Activated CD4-positive, CD25-positive, alpha-beta regulatory T cell treated with anti-CD3 and anti-CD28 coated beads, Interleukin-2, amount 50 U/mL, for 72 hours (primary cell): ENCODE data around the gene KCNQ1.

Source experiments
- DNase-seq: peaks from one replicate; pipeline ENCODE4 v3.0.0; 2021

KCNQ1 gene

GRCh38 chr11:2882396-2883110 is 437.7 kb downstream of the KCNQ1 start:
- DNase-seq, result no peak

GRCh38 chr11:2883640-2883978 is 438.8 kb downstream of the KCNQ1 start:
- no peak for DNase-seq

DNA sequence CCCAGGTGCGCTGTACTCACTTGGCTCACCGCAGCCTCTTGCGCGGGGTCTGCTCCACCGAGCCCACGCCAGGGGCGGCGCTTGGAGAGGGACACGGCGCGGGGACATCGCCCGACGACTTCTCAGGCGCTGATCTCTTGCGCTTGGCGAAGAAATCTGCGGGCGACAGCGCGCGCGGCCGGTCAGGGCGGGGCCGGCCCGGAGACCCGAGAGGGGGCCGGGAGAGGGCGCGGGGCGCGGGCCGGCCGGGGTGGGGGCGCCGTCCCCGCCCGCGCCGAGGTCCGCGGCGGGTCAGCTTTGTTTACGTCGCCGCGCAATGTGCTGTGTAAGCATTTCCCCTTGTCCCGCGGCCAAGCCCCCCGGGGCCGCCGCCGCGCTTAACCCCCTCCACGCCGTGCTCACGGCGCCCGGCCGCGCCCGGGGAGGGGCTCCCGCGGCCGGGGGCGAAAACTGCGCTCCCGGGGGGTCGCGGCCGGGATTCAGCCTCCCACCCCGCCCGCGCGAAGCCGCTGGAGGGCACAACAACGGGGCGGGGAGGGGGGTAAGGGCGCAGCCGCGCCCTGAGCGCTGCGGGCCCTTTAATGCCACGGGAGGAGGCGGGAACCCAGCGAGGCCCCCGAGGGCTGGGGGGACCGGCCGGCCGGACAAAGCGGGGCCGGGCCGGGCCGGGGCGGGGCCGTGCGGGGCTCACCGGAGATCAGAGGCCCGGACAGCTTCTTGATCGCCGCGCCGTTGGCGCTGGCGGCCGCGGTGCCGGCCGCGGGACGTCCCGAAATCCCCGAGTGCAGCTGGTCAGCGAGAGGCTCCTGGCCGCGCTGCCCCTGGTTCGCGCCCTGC is 439.4 kb downstream of the KCNQ1 start:
- no peak for DNase-seq

- DNase-seq, result peak; percentile 48
These were observed 440.3 kb downstream of the KCNQ1 start for GRCh38 chr11:2885017-2885677.

- DNase-seq, result peak; percentile 80
These were observed 440.9 kb downstream of the KCNQ1 start, which contains the start of gene CDKN1C for GRCh38 chr11:2885678-2886081. TSS of gene CDKN1C (minus strand) at chr11:2885775. CDS start at chr11:2885456, 319 bp downstream.

- no peak for DNase-seq
These were observed 441.5 kb downstream of the KCNQ1 start for GRCh38 chr11:2886191-2886894.

GRCh38 chr11:2886936-2887335 is 442.1 kb downstream of the KCNQ1 start:
- DNase-seq, result no peak

DNA sequence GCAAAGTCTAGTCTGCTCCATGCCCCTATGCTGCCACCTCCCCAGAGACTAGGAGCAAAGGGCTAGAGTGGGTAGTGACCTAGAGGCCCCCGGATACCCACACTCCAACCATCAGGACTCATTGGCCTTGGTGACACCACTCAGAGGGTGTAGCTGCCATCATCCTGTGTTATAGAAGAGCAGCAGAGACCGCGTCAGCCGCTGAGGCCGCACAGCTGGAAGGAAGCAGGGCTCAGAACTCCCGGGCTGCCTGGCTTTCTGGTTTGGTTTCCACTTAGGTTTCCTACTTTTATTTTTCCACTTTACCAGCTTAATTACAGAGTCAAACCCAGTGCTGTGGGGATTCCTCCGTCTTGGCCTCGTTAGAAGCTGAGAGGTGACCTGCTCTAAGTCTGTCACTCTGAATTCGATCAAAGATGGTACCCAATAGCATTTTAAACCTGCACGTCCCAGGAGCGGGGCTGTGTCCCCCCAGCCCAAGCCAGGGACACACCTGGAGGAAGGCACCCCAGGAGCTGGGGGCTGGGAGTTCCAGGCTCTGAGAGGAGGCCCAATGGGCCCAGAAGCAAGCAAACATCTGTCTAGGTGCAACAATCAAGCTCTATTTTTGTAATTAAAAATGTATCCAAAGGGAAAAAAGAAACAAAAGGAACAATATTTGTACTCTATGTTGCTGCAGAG is 442.8 kb downstream of the KCNQ1 start:
- DNase-seq, result no peak

- peak; percentile 90 for DNase-seq
These were observed 443.6 kb downstream of the KCNQ1 start for GRCh38 chr11:2888266-2888968.

DNA sequence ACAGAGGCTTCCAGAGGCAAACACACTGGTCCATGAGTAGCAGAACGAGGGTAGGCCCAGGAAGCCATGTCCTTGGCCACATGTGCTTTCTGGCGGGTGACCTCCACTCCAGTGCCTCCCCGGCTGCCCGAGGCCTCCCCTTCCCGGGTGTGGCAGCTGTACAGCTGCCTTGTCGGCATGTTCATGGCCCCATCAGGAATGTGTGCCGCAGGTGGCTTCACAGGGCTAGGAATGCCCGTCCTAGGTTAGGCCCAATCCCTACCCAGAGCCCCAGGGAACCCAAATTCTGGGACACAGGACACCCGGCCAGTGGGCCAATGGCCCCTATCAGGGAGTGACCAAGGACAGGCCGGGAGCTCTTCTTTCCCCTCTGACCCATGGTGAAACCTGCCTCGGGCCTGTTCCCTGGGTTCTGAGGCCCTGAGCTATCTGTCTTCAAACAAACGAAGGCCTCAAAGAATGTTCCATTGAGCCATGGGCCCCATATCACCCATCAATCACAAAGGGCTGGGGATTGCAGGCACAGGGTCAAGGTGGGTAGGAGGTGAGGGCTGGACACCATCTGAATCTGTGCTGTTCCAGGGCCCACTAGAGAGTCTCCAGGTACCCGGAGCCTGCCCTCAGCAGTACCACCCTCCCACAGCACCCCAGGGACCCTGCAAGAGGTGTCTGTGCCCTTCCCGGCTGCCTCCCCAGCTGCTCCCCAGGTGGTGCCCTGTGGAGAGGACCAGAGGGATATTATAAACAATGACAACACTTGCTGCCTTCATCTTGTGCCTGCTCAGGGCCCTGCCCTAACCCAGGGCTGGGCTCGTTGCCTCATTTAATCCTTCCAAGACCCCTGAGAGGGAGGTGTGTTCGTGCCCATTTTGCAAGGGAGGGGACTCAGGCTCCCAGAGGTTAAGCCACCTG is 444.8 kb downstream of the KCNQ1 start:
- DNase-seq, result no peak

- no peak for DNase-seq
These were observed 445.9 kb downstream of the KCNQ1 start for GRCh38 chr11:2890466-2891294.

GRCh38 chr11:2891326-2892214 is 446.8 kb downstream of the KCNQ1 start:
- no peak for DNase-seq

- peak; percentile 71 for DNase-seq
These were observed 447.6 kb downstream of the KCNQ1 start for GRCh38 chr11:2892215-2892966.

- no peak for DNase-seq
These were observed 448.2 kb downstream of the KCNQ1 start for GRCh38 chr11:2892967-2893528.

DNA sequence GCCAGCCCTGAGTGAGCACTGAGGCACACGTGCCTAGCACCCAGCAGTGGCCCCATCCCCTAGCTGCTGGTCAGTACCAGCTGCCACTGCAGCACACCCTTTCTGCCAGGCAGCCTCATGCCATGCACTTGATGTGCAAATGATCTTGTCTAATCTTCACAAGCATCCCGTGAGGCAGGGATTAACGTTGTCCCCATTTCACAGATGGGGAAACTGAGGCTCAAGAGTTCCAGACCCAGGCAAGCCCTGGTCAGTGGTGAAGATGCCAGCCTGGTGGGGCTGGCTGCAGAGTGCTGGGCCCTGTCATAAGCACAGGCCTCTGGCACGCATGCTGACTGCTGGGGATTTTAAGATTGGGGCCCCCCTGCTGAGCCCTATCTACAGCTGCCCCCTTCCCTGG is 449.1 kb downstream of the KCNQ1 start:
- no peak for DNase-seq

DNA sequence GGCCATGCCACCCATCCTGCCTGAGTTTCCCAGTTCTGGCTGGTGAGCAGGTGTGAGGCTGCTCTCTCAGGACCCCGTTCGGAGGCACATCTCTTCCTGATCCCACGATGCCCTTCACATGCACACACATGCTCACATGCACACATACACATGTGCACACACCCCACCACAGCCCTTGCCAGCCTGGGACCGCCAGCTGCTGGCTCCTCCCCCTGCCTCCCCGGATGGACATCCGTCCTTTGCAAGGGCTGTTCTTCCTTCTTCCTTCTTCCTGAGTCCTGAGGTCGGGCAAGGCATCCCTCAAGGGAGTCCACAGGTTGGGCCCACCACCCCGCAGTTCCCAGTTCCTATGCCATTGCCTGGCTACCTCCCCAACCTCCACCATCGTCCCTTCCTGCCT is 451.2 kb downstream of the KCNQ1 start:
- DNase-seq, result no peak

DNA sequence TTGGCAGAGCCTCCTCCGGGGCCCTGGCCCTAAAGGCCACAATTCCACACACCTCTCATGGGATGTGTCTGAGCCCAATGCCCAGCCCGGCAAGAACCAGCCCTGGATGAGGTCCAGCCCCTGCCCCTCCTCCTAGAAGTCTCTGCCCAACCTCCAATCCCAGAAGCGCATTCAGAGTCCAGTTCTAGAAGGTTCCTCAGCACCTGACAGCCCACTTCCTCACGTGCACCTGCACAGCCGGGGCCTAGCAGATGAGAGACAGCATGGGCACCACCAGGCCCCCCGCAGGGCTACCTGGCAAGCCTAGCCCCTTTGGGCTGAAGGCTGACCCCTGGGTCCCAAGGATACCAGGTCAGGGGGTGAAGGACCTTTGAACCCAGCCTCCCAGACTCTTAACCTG is 452.2 kb downstream of the KCNQ1 start:
- no peak for DNase-seq
